ENCODE data around the gene SPCS2.
"Not testable (repeated sequence)": the region's sequence is repeated elsewhere in the genome, so short reads cannot be mapped to it uniquely, and the experiment has no call there.

The SPCS2 gene

GRCh38 chr11:74950374-74950969, 1.4 kb downstream of the SPCS2 start:
- H3K27ac ChIP-seq: no peak overlapping the region
- TF ChIP-seq ZFX (IDR thresholded peaks at IDR 0.05) (no peak), CTCF (conservative IDR thresholded peaks at IDR 0.05) (no peak)

GRCh38 chr11:74951226-74951625, 2.2 kb downstream of the SPCS2 start:
- H3K27ac ChIP-seq: no peak overlapping the region
- TF ChIP-seq ZFX (IDR thresholded peaks at IDR 0.05) (no peak), CTCF (conservative IDR thresholded peaks at IDR 0.05) (no peak)

- TF ChIP-seq CTCF (conservative IDR thresholded peaks at IDR 0.05): no peak
- no peak for TF ChIP-seq ZFX (IDR thresholded peaks at IDR 0.05)
- no peak overlapping the region for H3K27ac ChIP-seq
Measured at GRCh38 chr11:74952752-74953151, 3.7 kb downstream of the SPCS2 start.

- H3K27ac ChIP-seq: no peak overlapping the region
- no peak for TF ChIP-seq CTCF (conservative IDR thresholded peaks at IDR 0.05)
- no peak for TF ChIP-seq ZFX (IDR thresholded peaks at IDR 0.05)
Measured at GRCh38 chr11:74953451-74953850, 4.4 kb downstream of the SPCS2 start.

- no peak overlapping the region for H3K27ac ChIP-seq
- TF ChIP-seq ZFX (IDR thresholded peaks at IDR 0.05) (no peak), CTCF (conservative IDR thresholded peaks at IDR 0.05) (no peak)
Measured at GRCh38 chr11:74954199-74954598, 5.1 kb downstream of the SPCS2 start.

- TF ChIP-seq ZFX (IDR thresholded peaks at IDR 0.05) (no peak), CTCF (conservative IDR thresholded peaks at IDR 0.05) (no peak)
- H3K27ac ChIP-seq: no peak overlapping the region
Measured at GRCh38 chr11:74956397-74957015, 7.4 kb downstream of the SPCS2 start.

- H3K27ac ChIP-seq: no peak overlapping the region
- no peak for TF ChIP-seq ZFX (IDR thresholded peaks at IDR 0.05)
- no peak for TF ChIP-seq CTCF (conservative IDR thresholded peaks at IDR 0.05)
Measured at GRCh38 chr11:74957937-74958629, 9.0 kb downstream of the SPCS2 start.

- not testable (repeated sequence) for H3K27ac ChIP-seq
Measured at GRCh38 chr11:74960128-74960527, 11.1 kb downstream of the SPCS2 start.
